ENCODE data around the gene IDH3A. TPM values are rescaled to one million over a fixed set of nuclear protein-coding genes. Genes with fewer than 3 reads are reported as not detected.

IDH3A gene
- total RNA-seq, 1 experiment from 2014 or later: 40.2 TPM

- Mint-ChIP-seq H3K36me3 (ENCODE audit: insufficient read depth in 1 of 3, low read depth in 3 of 3) (peaks cover 0 to 5% (median 1%) of the 10 kb centered on the region in 3 experiments; a peak in 2 of 7 replicates), H3K4me1 (peaks cover 11 to 22% of the 10 kb centered on the region in 2 experiments), H3K27me3 (ENCODE audit: low read depth) (peaks cover 2% of the 10 kb centered on the region; the same call in 1 of the 2 replicates), H3K27ac (peak overlapping the region in 2 of 3 experiments; percentile 68 to 95; a peak in 4 of 7 replicates), H3K4me3 (peak overlapping the region; percentile 94 to 95), H3K9me3 (no peaks in the 10 kb centered on the region; a peak in 1 of 5 replicates)
- Histone ChIP-seq H4K8ac (replicated peaks; ENCODE audit: insufficient read length, low read depth, low read length) (no peak overlapping the region), H3K18ac (ENCODE audit: insufficient read length, low read depth, low read length) (no peak overlapping the region), H2BK12ac (ENCODE audit: insufficient read length, low read depth, low read length) (no peak overlapping the region), H2AFZ (ENCODE audit: low read length) (no peak overlapping the region), H3K4me2 (ENCODE audit: insufficient read depth, insufficient read length, low read length) (peak overlapping the region; percentile 61), H3K9ac (ENCODE audit: extremely low read depth, insufficient read length, low read length) (peak overlapping the region; percentile 57), H4K91ac (ENCODE audit: insufficient read length, low read depth, low read length) (no peak overlapping the region), H2BK15ac (ENCODE audit: low read depth, low read length) (no peak overlapping the region), H3T11ph (ENCODE audit: low read length) (no peak overlapping the region), H3K79me2 (ENCODE audit: insufficient read depth, low read length) (no peaks in the 10 kb centered on the region), H2BK120ac (ENCODE audit: low read depth, low read length, poor library complexity, severe bottlenecking) (no peak overlapping the region), H3K23me2 (ENCODE audit: insufficient read length, low read depth, low read length, poor library complexity, severe bottlenecking) (peaks cover 3% of the 10 kb centered on the region), H2BK20ac (ENCODE audit: low read depth, low read length, poor library complexity, severe bottlenecking) (no peak overlapping the region), H2BK5ac (ENCODE audit: insufficient read length, low read length) (no peak overlapping the region), H4K5ac (ENCODE audit: insufficient read length, low read depth, low read length) (no peak overlapping the region), H3K14ac (ENCODE audit: insufficient read depth, low read length) (no peak overlapping the region), H2AK5ac (ENCODE audit: insufficient read length, low read length) (no peak overlapping the region), H3K4me1 (ENCODE audit: insufficient read depth, low read length) (no peaks in the 10 kb centered on the region), H3K79me1 (ENCODE audit: insufficient read depth, low read depth, low read length, poor library complexity, severe bottlenecking) (no peaks in the 10 kb centered on the region), H3K23ac (ENCODE audit: insufficient read length, low read depth, low read length) (no peak overlapping the region), H4K20me1 (ENCODE audit: control insufficient read depth, insufficient read depth, insufficient read length) (no peaks in the 10 kb centered on the region), H3K9me3 (ENCODE audit: control insufficient read depth, low read depth, low read length) (no peaks in the 10 kb centered on the region), H3K27me3 (ENCODE audit: insufficient read depth, low read length) (no peaks in the 10 kb centered on the region; the same call in 1 of the 2 replicates), H3K4ac (ENCODE audit: low read depth, low read length) (no peak overlapping the region), H3K27ac (ENCODE audit: insufficient read length, low read depth, low read length) (no peak overlapping the region), H3K56ac (ENCODE audit: insufficient read length, low read depth, low read length) (no peak overlapping the region)
- TF ChIP-seq, protein P1, sequence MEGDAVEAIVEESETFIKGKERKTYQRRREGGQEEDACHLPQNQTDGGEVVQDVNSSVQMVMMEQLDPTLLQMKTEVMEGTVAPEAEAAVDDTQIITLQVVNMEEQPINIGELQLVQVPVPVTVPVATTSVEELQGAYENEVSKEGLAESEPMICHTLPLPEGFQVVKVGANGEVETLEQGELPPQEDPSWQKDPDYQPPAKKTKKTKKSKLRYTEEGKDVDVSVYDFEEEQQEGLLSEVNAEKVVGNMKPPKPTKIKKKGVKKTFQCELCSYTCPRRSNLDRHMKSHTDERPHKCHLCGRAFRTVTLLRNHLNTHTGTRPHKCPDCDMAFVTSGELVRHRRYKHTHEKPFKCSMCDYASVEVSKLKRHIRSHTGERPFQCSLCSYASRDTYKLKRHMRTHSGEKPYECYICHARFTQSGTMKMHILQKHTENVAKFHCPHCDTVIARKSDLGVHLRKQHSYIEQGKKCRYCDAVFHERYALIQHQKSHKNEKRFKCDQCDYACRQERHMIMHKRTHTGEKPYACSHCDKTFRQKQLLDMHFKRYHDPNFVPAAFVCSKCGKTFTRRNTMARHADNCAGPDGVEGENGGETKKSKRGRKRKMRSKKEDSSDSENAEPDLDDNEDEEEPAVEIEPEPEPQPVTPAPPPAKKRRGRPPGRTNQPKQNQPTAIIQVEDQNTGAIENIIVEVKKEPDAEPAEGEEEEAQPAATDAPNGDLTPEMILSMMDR (conservative IDR thresholded peaks at IDR 0.05): no peak
- WGBS (ENCODE audit: extremely low coverage, insufficient read length, low lambda C conversion rate): no CpG with 5 or more reads among the region's 14 CpGs
- no peak for DNase-seq
Observed at GRCh38 chr15:78148392-78149067, 632 bp upstream of the IDH3A start.
